ENCODE measurements around the gene BLM.

DNA sequence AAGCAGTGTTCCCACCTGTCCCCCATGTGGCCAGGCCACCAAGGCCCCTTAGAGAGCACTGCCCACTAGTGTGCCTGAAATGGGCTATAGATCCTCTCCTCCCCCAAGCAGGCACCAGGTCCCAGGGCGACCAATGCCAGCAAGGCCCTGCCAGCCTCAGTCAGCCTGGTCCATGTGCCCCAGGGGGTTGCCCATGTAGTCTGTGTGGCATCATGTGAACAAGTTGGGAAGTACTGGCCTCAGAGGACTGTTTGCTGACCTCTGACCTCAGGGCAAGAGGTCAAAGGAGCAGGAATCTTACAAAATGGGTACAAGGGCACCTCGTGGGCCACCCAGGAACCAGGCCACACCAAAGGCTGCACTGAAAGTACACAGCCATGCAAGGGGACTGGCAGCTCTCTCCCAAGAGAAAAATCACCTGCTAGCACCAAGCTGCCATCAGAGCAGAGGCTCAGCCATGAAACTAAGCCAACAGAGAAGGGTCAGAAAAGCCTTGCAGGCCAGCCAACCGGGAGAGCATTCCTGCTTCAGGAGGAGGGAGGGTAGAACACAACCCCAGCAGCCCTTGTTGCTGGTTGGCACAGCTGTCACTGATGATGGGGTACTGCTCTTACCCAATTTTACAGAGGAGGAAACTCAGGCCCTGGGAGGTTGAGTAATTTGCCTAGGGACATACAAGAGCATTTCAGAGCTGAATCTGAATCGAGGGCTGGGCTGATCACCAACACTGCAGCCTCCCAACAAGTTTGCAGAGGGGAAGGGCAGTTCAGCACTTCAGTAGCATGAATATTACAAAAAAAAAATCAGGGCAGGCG is 146.0 kb downstream of the BLM start:
- TF ChIP-seq SMC3 (IDR thresholded peaks at IDR 0.05; ENCODE audit: borderline replicate concordance, low read length) (no peak), REST (IDR thresholded peaks at IDR 0.05; ENCODE audit: low read depth, low read length) (no peak), ETV6 (conservative IDR thresholded peaks at IDR 0.05 in 1 of 2, IDR thresholded peaks at IDR 0.05 in 1 of 2; ENCODE audit: borderline replicate concordance in 1 of 2, low read depth in 1 of 2) (no peak), USF1 (IDR thresholded peaks at IDR 0.05; ENCODE audit: borderline replicate concordance, extremely low read length, insufficient read depth, low read depth, low read length) (no peak), IKZF1 (conservative IDR thresholded peaks at IDR 0.05) (no peak)

All from GM12878 (cell line).